Fibroblast of the aortic adventitia (primary cell): ENCODE data around the gene RPL31. TPM values are rescaled to one million over a fixed set of nuclear protein-coding genes. Genes with fewer than 3 reads are reported as not detected.

Source experiments
- DNase-seq: peaks from one replicate; pipeline ENCODE4 v3.0.0-alpha.2; 2010; ENCODE audit warnings: low read depth
- H3K4me3 ChIP-seq: 2 replicates; pipeline ENCODE4 v1.5.1; 2011; ENCODE audit warnings: low read depth, mild to moderate bottlenecking, control low read depth, low read length, moderate library complexity
- CTCF ChIP-seq: IDR thresholded peaks from 2 replicates; pipeline ENCODE4 v1.5.1; 2011; ENCODE audit warnings: mild to moderate bottlenecking, low read length, control low read depth, inconsistent platforms; ENCODE audit not compliant: insufficient read depth
- total RNA-seq: library from RNA; depleted of rRNA; stranded (reverse); fragments of >200 nt; gene quantifications from 2 replicates; pipeline ENCODE4 v1.2.3, GENCODE V29; 2012; ENCODE audit warnings: low replicate concordance

RPL31 gene
- total RNA-seq, 1 donor = 1,869 TPM

DNA sequence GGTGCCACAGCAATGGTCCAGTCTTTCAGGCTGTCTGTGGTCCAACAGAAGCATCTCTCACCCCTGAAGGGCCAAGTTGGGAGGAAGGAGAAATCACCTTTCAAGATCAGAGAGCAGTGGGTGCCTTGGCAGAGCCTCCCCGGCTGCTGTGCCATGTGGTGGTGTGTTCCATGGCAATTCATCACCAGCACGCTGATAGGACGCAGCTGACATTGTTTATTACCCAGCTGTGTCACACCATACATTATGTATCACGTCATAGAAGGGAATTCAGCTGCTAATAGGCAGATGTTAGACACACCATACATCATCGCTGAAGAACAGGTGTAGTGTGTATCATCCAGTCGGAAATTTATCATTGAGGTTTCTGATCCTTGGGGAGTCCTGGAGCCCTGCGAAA, 29.6 kb upstream of the RPL31 start:
- no peak overlapping the region for H3K4me3 ChIP-seq
- DNase-seq = no peak
- no peak for TF ChIP-seq CTCF

- no peak for DNase-seq
- no peak for TF ChIP-seq CTCF
- H3K4me3 ChIP-seq = no peak overlapping the region
These were observed 27.2 kb upstream of the RPL31 start for GRCh38 chr2:100974712-100975520.

DNA sequence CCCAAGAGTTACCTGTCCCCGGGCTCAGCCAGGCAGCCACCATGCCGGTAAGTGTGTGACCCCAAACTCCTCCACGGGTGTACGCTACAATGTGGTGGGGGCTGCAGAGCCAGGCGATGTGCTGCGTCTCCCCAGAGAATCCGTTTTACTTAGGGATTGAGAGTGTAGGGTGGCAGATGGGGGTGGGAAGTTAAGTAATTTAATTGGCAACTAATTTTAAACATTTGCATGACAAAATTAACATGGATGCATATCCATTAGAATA, 26.6 kb upstream of the RPL31 start:
- H3K4me3 ChIP-seq = no peak overlapping the region
- no peak for TF ChIP-seq CTCF
- no peak for DNase-seq

GRCh38 chr2:100976061-100976460, 26.0 kb upstream of the RPL31 start:
- TF ChIP-seq CTCF = no peak
- DNase-seq = no peak
- H3K4me3 ChIP-seq = no peak overlapping the region

GRCh38 chr2:100976645-100977391, 25.3 kb upstream of the RPL31 start:
- TF ChIP-seq CTCF = no peak
- no peak overlapping the region for H3K4me3 ChIP-seq
- no peak for DNase-seq

DNA sequence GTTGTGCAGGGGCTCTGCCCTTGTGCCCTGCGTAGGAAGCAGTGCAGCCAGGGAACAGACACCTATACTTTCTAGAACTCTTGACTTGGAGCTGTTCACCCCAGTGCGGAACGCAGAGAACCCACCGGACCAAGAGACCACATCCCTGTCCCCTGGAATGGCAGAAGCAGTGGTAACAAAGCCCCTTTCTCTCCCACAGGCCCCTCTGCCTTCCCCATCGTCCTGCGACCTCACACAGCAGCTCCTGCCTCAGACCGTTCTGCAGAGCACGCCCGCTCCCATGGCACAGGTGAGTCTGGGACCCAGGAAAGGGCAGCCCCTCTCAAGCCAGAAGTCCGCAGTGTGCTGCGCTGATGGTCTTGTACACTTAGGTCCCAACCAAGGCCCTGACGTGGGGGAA, 24.6 kb upstream of the RPL31 start:
- TF ChIP-seq CTCF = no peak
- no peak overlapping the region for H3K4me3 ChIP-seq
- no peak for DNase-seq
